Left lung (tissue), 10 donors: ENCODE results near the gene TCERG1L. TPM values are rescaled to one million over a fixed set of nuclear protein-coding genes. Genes with fewer than 3 reads are reported as not detected.
A peak's percentile ranks its signal among the peaks of the same experiment; 100 is the strongest.

Source experiments
- ATAC-seq: fragments of 200-7000 bp; cut with Tn5 transposase; one replicate; pipeline ENCODE4 v1.9.1; 2020; ENCODE audit warnings: moderate library complexity
- DNase-seq, 4 donors: peaks; one replicate each; pipeline ENCODE4 v3.0.0-alpha.2; 2013 to 2020
- H3K27ac ChIP-seq, 2 donors: fragments of 200-600 bp; sonication (generic) in 1 of 2; one replicate each; pipeline versions ENCODE4 v1.5.0 to v1.8.0; 2020 to 2021
- H3K27me3 ChIP-seq, 2 donors: fragments of 200-600 bp; sonication (generic) in 1 of 2; one replicate each; pipeline versions ENCODE4 v1.5.0 to v1.8.0; 2020 to 2021
- H3K36me3 ChIP-seq, 2 donors: fragments of 200-600 bp; sonication (generic) in 1 of 2; one replicate each; pipeline versions ENCODE4 v1.5.0 to v1.8.0; 2020 to 2021
- H3K4me1 ChIP-seq, 2 donors: fragments of 200-600 bp; one replicate each; pipeline ENCODE4 v1.8.0; 2021
- H3K4me3 ChIP-seq, 2 donors: fragments of 200-600 bp; sonication (generic) in 1 of 2; one replicate each; pipeline versions ENCODE4 v1.5.0 to v1.8.0; 2020 to 2021; ENCODE audit warnings: mild to moderate bottlenecking in 1 of 2
- H3K9me3 ChIP-seq, 2 donors: fragments of 200-600 bp; sonication (generic) in 1 of 2; one replicate each; pipeline versions ENCODE4 v1.5.0 to v1.8.0; 2020 to 2021
- CTCF ChIP-seq, 2 donors: fragments of 200-600 bp; sonication (generic) in 1 of 2; IDR thresholded peaks; one replicate each; pipeline versions ENCODE4 v1.5.0 to v1.8.0; 2021; ENCODE audit warnings: antibody characterized with exemption in 2 of 2
- intact Hi-C, 2 donors: fragments of 100-400 bp; cut with DNase I; formaldehyde crosslinking; loops; one replicate each; pipeline versions ENCODE4 v1.11.2 to v1.14.2; 2022
- polyA plus RNA-seq, 6 donors: library from polyadenylated mRNA; unstranded; fragments of 120-200 nt; gene quantifications; one replicate each; pipeline ENCODE4 v1.2.1, GENCODE V29; 2013; ENCODE audit not compliant: insufficient read length in 6 of 6
- total RNA-seq, 2 donors: library from RNA; stranded (reverse); fragmentation: NEBNext Ultra II Directional; extraction: Animal tissue kit (Norgen Biotek cat#: 25700); gene quantifications; one replicate each; pipeline ENCODE4 v1.2.1, GENCODE V29; 2021
- donor health status: DM: no; HTN: yes; CAD: no.
- donor health status: DM: no; HTN: no; CAD: no.

The TCERG1L gene
- total and polyA plus RNA-seq, 8 donors = 0.35 to 0.72 (median 0.48) TPM; not detected in 2

GRCh38 chr10:131318291-131318690 lies 6.8 kb upstream of the TCERG1L start:
- Histone ChIP-seq H3K36me3 (no peaks in the 10 kb centered on the region), H3K27ac (no peak overlapping the region), H3K4me3 (no peak overlapping the region), H3K4me1 (no peaks in the 10 kb centered on the region), H3K27me3 (peaks cover 0 to 89% of the 10 kb centered on the region in 2 donors), H3K9me3 (no peaks in the 10 kb centered on the region)
- intact Hi-C loops = no loop called here
- DNase-seq = peak in 1 of 4 donors; percentile 31
- no peak for ATAC-seq
- no peak for TF ChIP-seq CTCF (IDR thresholded peaks at IDR 0.05)

- peaks cover 0 to 5% of the 10 kb centered on the region in 2 donors for H3K4me1 ChIP-seq
- no peak for TF ChIP-seq CTCF (IDR thresholded peaks at IDR 0.05)
- intact Hi-C loops = no loop called here
- H3K4me3 ChIP-seq = no peak overlapping the region
- no peak overlapping the region for H3K27ac ChIP-seq
- no peaks in the 10 kb centered on the region for H3K9me3 ChIP-seq
- no peaks in the 10 kb centered on the region for H3K36me3 ChIP-seq
- ATAC-seq (no peak), DNase-seq (peak in 1 of 4 donors; percentile 61)
- H3K27me3 ChIP-seq = peaks cover 9 to 88% of the 10 kb centered on the region in 2 donors
These were observed 5.0 kb upstream of the TCERG1L start for GRCh38 chr10:131316321-131317075.

GRCh38 chr10:131315344-131315743 lies 3.8 kb upstream of the TCERG1L start:
- intact Hi-C loops = no loop called here
- TF ChIP-seq CTCF (IDR thresholded peaks at IDR 0.05) = no peak
- Histone ChIP-seq H3K27ac (no peak overlapping the region), H3K36me3 (no peaks in the 10 kb centered on the region), H3K9me3 (no peaks in the 10 kb centered on the region), H3K4me3 (no peak overlapping the region), H3K27me3 (peaks cover 18 to 88% of the 10 kb centered on the region in 2 donors), H3K4me1 (peaks cover 2 to 8% of the 10 kb centered on the region in 2 donors)
- peak in 1 of 4 donors; percentile 47 for DNase-seq
- no peak for ATAC-seq

GRCh38 chr10:131314799-131315198 lies 3.3 kb upstream of the TCERG1L start:
- Histone ChIP-seq H3K36me3 (no peaks in the 10 kb centered on the region), H3K4me1 (peaks cover 2 to 8% of the 10 kb centered on the region in 2 donors), H3K9me3 (no peaks in the 10 kb centered on the region), H3K27me3 (peaks cover 24 to 88% of the 10 kb centered on the region in 2 donors), H3K27ac (no peak overlapping the region), H3K4me3 (no peak overlapping the region)
- intact Hi-C loops = no loop called here
- no peak for ATAC-seq
- TF ChIP-seq CTCF (IDR thresholded peaks at IDR 0.05) = no peak
- peak in 1 of 4 donors; percentile 60 for DNase-seq

GRCh38 chr10:131314148-131314547 lies 2.6 kb upstream of the TCERG1L start:
- ATAC-seq (no peak), DNase-seq (no peak)
- intact Hi-C loops = no loop called here
- H3K27me3 ChIP-seq = peaks cover 29 to 88% of the 10 kb centered on the region in 2 donors
- H3K4me3 ChIP-seq = no peak overlapping the region
- peaks cover 2 to 8% of the 10 kb centered on the region in 2 donors for H3K4me1 ChIP-seq
- no peaks in the 10 kb centered on the region for H3K36me3 ChIP-seq
- TF ChIP-seq CTCF (IDR thresholded peaks at IDR 0.05) = no peak
- H3K9me3 ChIP-seq = no peaks in the 10 kb centered on the region
- no peak overlapping the region for H3K27ac ChIP-seq
